ENCODE results near the gene FAM162A. TPM values are rescaled to one million over a fixed set of nuclear protein-coding genes. Genes with fewer than 3 reads are reported as not detected.

Gene FAM162A
- total RNA-seq, 2 donors from 2014 or later = 7.1 to 8.0 TPM

GRCh38 chr3:122403489-122403888 lies 19.5 kb downstream of the FAM162A start:
- Histone ChIP-seq H3K4me3 (no peak overlapping the region), H3K4me1 (ENCODE audit: control insufficient read depth in 1 of 2, low read depth in 2 of 2) (no peaks in the 10 kb centered on the region), H3K27me3 (replicated peaks; ENCODE audit: insufficient read depth) (no peaks in the 10 kb centered on the region), H3K27ac (no peak overlapping the region), H3K9me3 (no peaks in the 10 kb centered on the region), H3K36me3 (peaks cover 18% of the 10 kb centered on the region)
- TF ChIP-seq, protein P1, sequence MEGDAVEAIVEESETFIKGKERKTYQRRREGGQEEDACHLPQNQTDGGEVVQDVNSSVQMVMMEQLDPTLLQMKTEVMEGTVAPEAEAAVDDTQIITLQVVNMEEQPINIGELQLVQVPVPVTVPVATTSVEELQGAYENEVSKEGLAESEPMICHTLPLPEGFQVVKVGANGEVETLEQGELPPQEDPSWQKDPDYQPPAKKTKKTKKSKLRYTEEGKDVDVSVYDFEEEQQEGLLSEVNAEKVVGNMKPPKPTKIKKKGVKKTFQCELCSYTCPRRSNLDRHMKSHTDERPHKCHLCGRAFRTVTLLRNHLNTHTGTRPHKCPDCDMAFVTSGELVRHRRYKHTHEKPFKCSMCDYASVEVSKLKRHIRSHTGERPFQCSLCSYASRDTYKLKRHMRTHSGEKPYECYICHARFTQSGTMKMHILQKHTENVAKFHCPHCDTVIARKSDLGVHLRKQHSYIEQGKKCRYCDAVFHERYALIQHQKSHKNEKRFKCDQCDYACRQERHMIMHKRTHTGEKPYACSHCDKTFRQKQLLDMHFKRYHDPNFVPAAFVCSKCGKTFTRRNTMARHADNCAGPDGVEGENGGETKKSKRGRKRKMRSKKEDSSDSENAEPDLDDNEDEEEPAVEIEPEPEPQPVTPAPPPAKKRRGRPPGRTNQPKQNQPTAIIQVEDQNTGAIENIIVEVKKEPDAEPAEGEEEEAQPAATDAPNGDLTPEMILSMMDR (IDR thresholded peaks at IDR 0.05) = no peak
- ATAC-seq (ENCODE audit: insufficient number of reproducible peaks, low FRiP score, low read depth) (no peak), DNase-seq (ENCODE audit: low spot score) (no peak)

DNA sequence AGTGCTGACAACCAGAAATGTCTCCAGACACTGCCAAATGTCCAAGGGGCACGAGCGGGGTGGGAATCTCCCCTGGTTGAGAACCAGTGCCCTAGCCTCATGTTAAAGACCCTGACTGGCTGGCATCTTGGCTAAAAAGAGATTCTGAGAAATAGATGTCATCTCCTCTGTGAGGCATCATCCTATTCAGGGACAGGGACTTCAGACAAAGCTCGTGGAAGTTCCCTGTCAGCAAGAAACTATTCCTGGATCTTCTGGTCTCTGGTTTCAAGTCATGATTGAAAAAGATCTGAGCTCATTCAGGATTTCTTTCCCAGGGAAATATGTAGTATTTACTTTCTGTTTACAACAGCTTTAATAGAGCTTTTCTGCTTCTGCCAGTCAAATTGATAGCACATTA lies 21.0 kb downstream of the FAM162A start:
- DNase-seq (ENCODE audit: low spot score) (no peak), ATAC-seq (ENCODE audit: insufficient number of reproducible peaks, low FRiP score, low read depth) (no peak)
- Histone ChIP-seq H3K36me3 (peaks cover 29% of the 10 kb centered on the region), H3K27ac (no peak overlapping the region), H3K4me3 (no peak overlapping the region), H3K27me3 (replicated peaks; ENCODE audit: insufficient read depth) (no peaks in the 10 kb centered on the region), H3K9me3 (no peaks in the 10 kb centered on the region), H3K4me1 (ENCODE audit: control insufficient read depth in 1 of 2, low read depth in 2 of 2) (no peaks in the 10 kb centered on the region)
- TF ChIP-seq, protein P1 (IDR thresholded peaks at IDR 0.05) = no peak

GRCh38 chr3:122406198-122406597 lies 22.2 kb downstream of the FAM162A start:
- H3K27me3 ChIP-seq (replicated peaks; ENCODE audit: insufficient read depth) = no peaks in the 10 kb centered on the region
- ATAC-seq (ENCODE audit: insufficient number of reproducible peaks, low FRiP score, low read depth) = no peak
- H3K27ac ChIP-seq = no peak overlapping the region
- DNase-seq (ENCODE audit: low spot score) = no peak
- H3K36me3 ChIP-seq = peaks cover 29% of the 10 kb centered on the region
- H3K4me3 ChIP-seq = no peak overlapping the region
- H3K4me1 ChIP-seq (ENCODE audit: control insufficient read depth in 1 of 2, low read depth in 2 of 2) = no peaks in the 10 kb centered on the region
- no peaks in the 10 kb centered on the region for H3K9me3 ChIP-seq
- TF ChIP-seq, protein P1 (IDR thresholded peaks at IDR 0.05) = no peak

DNA sequence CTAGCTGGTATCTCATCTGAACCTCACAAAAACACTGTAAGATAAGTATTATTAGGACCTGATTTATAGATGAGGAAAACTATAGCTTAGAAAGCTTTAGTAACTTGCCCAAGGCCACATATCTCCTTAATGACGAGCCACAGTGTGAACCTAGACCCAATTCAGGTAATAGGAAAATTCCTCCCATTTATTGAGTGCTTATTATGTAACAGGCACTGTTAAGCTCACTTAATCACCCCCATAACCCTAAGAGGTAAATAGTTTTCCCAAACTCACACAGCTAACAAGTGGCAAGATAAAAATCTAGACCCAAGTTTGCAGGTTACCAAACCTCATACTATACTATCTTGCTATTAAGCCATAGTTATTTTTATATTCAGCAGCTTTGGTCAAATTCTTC lies 24.0 kb downstream of the FAM162A start:
- H3K27me3 ChIP-seq (replicated peaks; ENCODE audit: insufficient read depth) = no peaks in the 10 kb centered on the region

GRCh38 chr3:122409446-122409845 lies 25.5 kb downstream of the FAM162A start:
- Histone ChIP-seq H3K27me3 (replicated peaks; ENCODE audit: insufficient read depth) (no peaks in the 10 kb centered on the region), H3K4me3 (no peak overlapping the region), H3K27ac (no peak overlapping the region), H3K4me1 (ENCODE audit: control insufficient read depth in 1 of 2, low read depth in 2 of 2) (peaks cover 1 to 3% of the 10 kb centered on the region in 2 donors), H3K36me3 (peaks cover 23% of the 10 kb centered on the region), H3K9me3 (no peaks in the 10 kb centered on the region)
- TF ChIP-seq, protein P1 (IDR thresholded peaks at IDR 0.05) = no peak
- DNase-seq (ENCODE audit: low spot score) (no peak), ATAC-seq (ENCODE audit: insufficient number of reproducible peaks, low FRiP score, low read depth) (no peak)

More for the DNA sequence above, 24.0 kb downstream of the FAM162A start:
- H3K9me3 ChIP-seq = no peaks in the 10 kb centered on the region
- H3K4me1 ChIP-seq (ENCODE audit: control insufficient read depth in 1 of 2, low read depth in 2 of 2) = no peaks in the 10 kb centered on the region
- no peak for DNase-seq (ENCODE audit: low spot score)
- no peak overlapping the region for H3K27ac ChIP-seq
- H3K36me3 ChIP-seq = peaks cover 29% of the 10 kb centered on the region
- TF ChIP-seq, protein P1 (IDR thresholded peaks at IDR 0.05) = no peak
- H3K4me3 ChIP-seq = no peak overlapping the region
- ATAC-seq (ENCODE audit: insufficient number of reproducible peaks, low FRiP score, low read depth) = no peak
